CD14-positive monocyte (primary cell): ENCODE results near the gene OBSCN. TPM values are rescaled to one million over a fixed set of nuclear protein-coding genes. Genes with fewer than 3 reads are reported as not detected.
A peak's percentile ranks its signal among the peaks of the same experiment; 100 is the strongest.

ENCODE experiments used
- DNase-seq, 3 donors: peaks; one replicate each; pipeline ENCODE4 v3.0.0-alpha.2; 2011 to 2022
- H2AFZ ChIP-seq: 2 replicates; pipeline ENCODE4 v1.6.0; 2012; ENCODE audit warnings: mild to moderate bottlenecking, low read depth, low read length, inconsistent platforms; ENCODE audit not compliant: insufficient read depth, poor library complexity, severe bottlenecking
- H3K27ac ChIP-seq, 2 donors: 1 replicate in 1 of 2; 2 replicates in 1 of 2; pipeline ENCODE4 v1.5.1; 2012 to 2013; ENCODE audit warnings: low read length in 2 of 2, control low read depth in 1 of 2, inconsistent platforms in 1 of 2, low read depth in 1 of 2, mild to moderate bottlenecking in 1 of 2
- H3K27me3 ChIP-seq, 2 donors: one replicate each; pipeline versions ENCODE4 v1.6.0 to v1.6.1; 2011 to 2013; ENCODE audit warnings: low read length in 2 of 2; ENCODE audit not compliant: control insufficient read depth in 2 of 2, insufficient read depth in 2 of 2
- H3K36me3 ChIP-seq, 2 donors: replicated peaks in 1 of 2; 1 replicate in 1 of 2; 2 replicates in 1 of 2; pipeline versions ENCODE4 v1.5.1 to v1.6.1; 2012 to 2013; ENCODE audit warnings: low read length in 2 of 2, control low read depth in 1 of 2, inconsistent platforms in 1 of 2, mild to moderate bottlenecking in 1 of 2; ENCODE audit not compliant: insufficient read depth in 2 of 2, control insufficient read depth in 1 of 2
- H3K4me1 ChIP-seq, 2 donors: 1 replicate in 1 of 2; 2 replicates in 1 of 2; pipeline versions ENCODE4 v1.5.1 to v1.6.1; 2012 to 2013; ENCODE audit warnings: low read length in 2 of 2, control low read depth in 1 of 2, inconsistent platforms in 1 of 2, mild to moderate bottlenecking in 1 of 2, moderate library complexity in 1 of 2; ENCODE audit not compliant: insufficient read depth in 2 of 2, control insufficient read depth in 1 of 2
- H3K4me2 ChIP-seq: replicated peaks from 2 replicates; pipeline ENCODE3; 2012; ENCODE audit warnings: low read length, moderate library complexity, mild to moderate bottlenecking; ENCODE audit not compliant: poor library complexity, severe bottlenecking; ENCODE audit errors: extremely low read depth
- H3K4me3 ChIP-seq, 3 experiments: fragments of 200-600 bp in 1 of 3; sonication (generic) in 1 of 3; replicated peaks in 1 of 3; 1 replicate in 2 of 3; 2 replicates in 1 of 3; pipeline ENCODE4 v1.5.1; 2011 to 2013; ENCODE audit warnings: low read length in 3 of 3, mild to moderate bottlenecking in 3 of 3, control low read depth in 2 of 3, low read depth in 2 of 3, inconsistent platforms in 1 of 3, moderate library complexity in 1 of 3
- H3K79me2 ChIP-seq: 2 replicates; pipeline ENCODE4 v1.6.0; 2012; ENCODE audit warnings: mild to moderate bottlenecking, control low read depth, inconsistent platforms, low read length, moderate library complexity; ENCODE audit not compliant: insufficient read depth
- H3K9ac ChIP-seq: 2 replicates; pipeline ENCODE4 v1.6.0; 2017; ENCODE audit warnings: low read length, mild to moderate bottlenecking; ENCODE audit not compliant: insufficient read depth, poor library complexity, severe bottlenecking
- H3K9me3 ChIP-seq, 2 donors: replicated peaks in 1 of 2; 1 replicate in 1 of 2; 2 replicates in 1 of 2; pipeline versions ENCODE4 v1.5.1 to v1.6.1; 2012 to 2013; ENCODE audit warnings: low read length in 2 of 2, control low read depth in 1 of 2; ENCODE audit not compliant: control insufficient read depth in 1 of 2, insufficient read depth in 1 of 2
- H4K20me1 ChIP-seq: 2 replicates; pipeline ENCODE4 v1.6.0; 2012; ENCODE audit warnings: mild to moderate bottlenecking, low read length, control low read depth, moderate library complexity; ENCODE audit not compliant: insufficient read depth
- H3K27ac Mint-ChIP-seq, 7 donors: one replicate each; pipeline ENCODE4 v1.8.0; 2020; ENCODE audit warnings: mild to moderate bottlenecking in 7 of 7, mixed read lengths in 7 of 7, moderate library complexity in 6 of 7, inconsistent platforms in 2 of 7
- H3K27me3 Mint-ChIP-seq, 3 donors: one replicate each; pipeline ENCODE4 v1.8.0; 2021 to 2022; ENCODE audit warnings: low read depth in 3 of 3, mild to moderate bottlenecking in 3 of 3, mixed read lengths in 3 of 3, moderate library complexity in 3 of 3, inconsistent platforms in 1 of 3
- H3K36me3 Mint-ChIP-seq, 2 donors: one replicate each; pipeline ENCODE4 v1.8.0; 2020; ENCODE audit warnings: mixed read lengths in 2 of 2, inconsistent platforms in 1 of 2, mild to moderate bottlenecking in 1 of 2
- H3K4me1 Mint-ChIP-seq: one replicate; pipeline ENCODE4 v1.8.0; 2020; ENCODE audit warnings: mild to moderate bottlenecking, mixed read lengths
- H3K4me3 Mint-ChIP-seq, 2 donors: one replicate each; pipeline ENCODE4 v1.8.0; 2020; ENCODE audit warnings: mild to moderate bottlenecking in 2 of 2, mixed read lengths in 2 of 2, moderate library complexity in 1 of 2
- H3K9me3 Mint-ChIP-seq, 7 donors: one replicate each; pipeline ENCODE4 v1.8.0; 2020 to 2022; ENCODE audit warnings: mixed read lengths in 7 of 7, mild to moderate bottlenecking in 6 of 7, moderate library complexity in 6 of 7, inconsistent platforms in 2 of 7
- WGBS: methylation state at CpG from one replicate; pipeline ENCODE4 v1.1.5; 2013; ENCODE audit warnings: missing lambda C conversion rate; ENCODE audit not compliant: insufficient coverage; 5-methylcytosine and 5-hydroxymethylcytosine counted together
- intact Hi-C, 2 donors: fragments of 100-400 bp; cut with micrococcal nuclease; formaldehyde crosslinking; loops; one replicate each; pipeline versions ENCODE4 v1.15.0 to v1.15.1; 2023
- polyA plus RNA-seq, 3 donors: library from polyadenylated mRNA; depleted of rRNA in 1 of 3; unstranded in 2 of 3; stranded (reverse) in 1 of 3; fragments of 300-500 nt in 2 of 3; fragments of >200 nt in 1 of 3; fragmentation: Illumina TruSeq in 2 of 3; gene quantifications; 1 replicate in 2 of 3; 2 replicates in 1 of 3; pipeline ENCODE4 v1.2.3, GENCODE V29; 2012 to 2021
- TF ChIP-seq, protein P1 (sequence below): fragments of 200-600 bp; IDR thresholded peaks from one replicate; pipeline ENCODE4 v1.8.0; 2022; ENCODE audit warnings: antibody characterized with exemption, mild to moderate bottlenecking

OBSCN gene
- polyA plus RNA-seq, 3 donors: 0.57 to 1.5 (median 0.76) TPM

DNA sequence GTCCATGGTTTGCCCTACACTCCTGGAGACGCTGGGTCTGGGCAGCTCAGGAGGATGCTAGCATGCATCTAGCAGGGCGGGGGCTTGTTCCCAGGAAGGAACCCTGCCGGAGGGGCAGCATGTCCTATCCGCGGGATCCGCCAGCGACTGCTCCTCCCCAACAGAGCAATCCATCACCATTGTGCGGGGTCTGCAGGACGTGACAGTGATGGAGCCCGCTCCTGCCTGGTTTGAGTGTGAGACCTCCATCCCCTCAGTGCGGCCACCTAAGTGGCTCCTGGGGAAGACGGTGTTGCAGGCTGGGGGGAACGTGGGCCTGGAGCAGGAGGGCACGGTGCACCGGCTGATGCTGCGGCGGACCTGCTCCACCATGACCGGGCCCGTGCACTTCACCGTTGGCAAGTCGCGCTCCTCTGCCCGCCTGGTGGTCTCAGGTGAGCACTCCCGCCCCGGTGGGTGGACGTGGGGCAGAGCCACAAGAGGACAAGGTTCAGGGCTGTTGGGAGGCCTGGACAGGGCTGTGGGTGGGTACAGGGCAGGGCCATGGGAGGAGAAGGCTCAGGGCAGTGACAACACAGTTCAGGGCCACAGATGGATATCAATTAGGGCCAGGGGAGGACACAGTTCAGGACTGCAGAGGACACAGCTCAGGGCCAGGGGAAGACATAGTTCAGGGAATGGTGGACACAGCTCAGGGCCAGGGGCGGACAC is 71.3 kb downstream of the OBSCN start:
- H3K9ac ChIP-seq: no peak overlapping the region
- H3K4me1 Mint-ChIP-seq: peaks cover 14% of the 10 kb centered on the region
- 96% methylated on average over 26 of the region's 27 CpGs for WGBS
- H3K79me2 ChIP-seq: no peaks in the 10 kb centered on the region
- H3K4me3 Mint-ChIP-seq: no peak overlapping the region
- no peak overlapping the region for H2AFZ ChIP-seq
- H3K36me3 Mint-ChIP-seq: peaks cover 0 to 4% of the 10 kb centered on the region in 2 donors
- H3K27me3 ChIP-seq: no peaks in the 10 kb centered on the region
- H3K4me2 ChIP-seq: no peak overlapping the region
- H3K27me3 Mint-ChIP-seq: peaks cover 6 to 16% (median 10%) of the 10 kb centered on the region in 3 donors
- H3K36me3 ChIP-seq: no peaks in the 10 kb centered on the region
- peaks cover 11 to 22% of the 10 kb centered on the region in 2 donors for H3K4me1 ChIP-seq
- peak overlapping the region in 1 of 7 donors; percentile 46 for H3K27ac Mint-ChIP-seq
- H3K27ac ChIP-seq: no peak overlapping the region
- intact Hi-C loops: no loop called here
- DNase-seq: no peak
- H3K4me3 ChIP-seq: no peak overlapping the region
- TF ChIP-seq, protein P1, sequence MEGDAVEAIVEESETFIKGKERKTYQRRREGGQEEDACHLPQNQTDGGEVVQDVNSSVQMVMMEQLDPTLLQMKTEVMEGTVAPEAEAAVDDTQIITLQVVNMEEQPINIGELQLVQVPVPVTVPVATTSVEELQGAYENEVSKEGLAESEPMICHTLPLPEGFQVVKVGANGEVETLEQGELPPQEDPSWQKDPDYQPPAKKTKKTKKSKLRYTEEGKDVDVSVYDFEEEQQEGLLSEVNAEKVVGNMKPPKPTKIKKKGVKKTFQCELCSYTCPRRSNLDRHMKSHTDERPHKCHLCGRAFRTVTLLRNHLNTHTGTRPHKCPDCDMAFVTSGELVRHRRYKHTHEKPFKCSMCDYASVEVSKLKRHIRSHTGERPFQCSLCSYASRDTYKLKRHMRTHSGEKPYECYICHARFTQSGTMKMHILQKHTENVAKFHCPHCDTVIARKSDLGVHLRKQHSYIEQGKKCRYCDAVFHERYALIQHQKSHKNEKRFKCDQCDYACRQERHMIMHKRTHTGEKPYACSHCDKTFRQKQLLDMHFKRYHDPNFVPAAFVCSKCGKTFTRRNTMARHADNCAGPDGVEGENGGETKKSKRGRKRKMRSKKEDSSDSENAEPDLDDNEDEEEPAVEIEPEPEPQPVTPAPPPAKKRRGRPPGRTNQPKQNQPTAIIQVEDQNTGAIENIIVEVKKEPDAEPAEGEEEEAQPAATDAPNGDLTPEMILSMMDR: no peak
- no peaks in the 10 kb centered on the region for H4K20me1 ChIP-seq
- no peaks in the 10 kb centered on the region for H3K9me3 ChIP-seq
- peaks cover 0 to 7% (median 0%) of the 10 kb centered on the region in 7 donors for H3K9me3 Mint-ChIP-seq

DNA sequence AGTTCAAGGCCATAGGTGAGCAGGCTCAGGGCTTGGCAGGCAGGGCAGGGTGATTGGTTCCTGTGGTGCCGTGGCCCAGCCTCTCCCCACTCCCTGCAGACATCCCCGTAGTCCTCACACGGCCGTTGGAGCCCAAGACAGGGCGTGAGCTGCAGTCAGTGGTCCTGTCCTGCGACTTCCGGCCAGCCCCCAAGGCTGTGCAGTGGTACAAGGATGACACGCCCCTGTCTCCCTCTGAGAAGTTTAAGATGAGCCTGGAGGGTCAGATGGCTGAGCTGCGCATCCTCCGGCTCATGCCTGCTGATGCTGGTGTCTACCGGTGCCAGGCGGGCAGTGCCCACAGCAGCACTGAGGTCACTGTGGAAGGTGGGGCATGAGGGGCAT is 71.9 kb downstream of the OBSCN start:
- Mint-ChIP-seq H3K9me3 (peaks cover 0 to 5% (median 0%) of the 10 kb centered on the region in 7 donors), H3K4me1 (peaks cover 10% of the 10 kb centered on the region), H3K27me3 (peaks cover 1 to 11% (median 5%) of the 10 kb centered on the region in 3 donors), H3K36me3 (no peaks in the 10 kb centered on the region), H3K4me3 (no peak overlapping the region), H3K27ac (no peak overlapping the region)
- H3K9me3 ChIP-seq: no peaks in the 10 kb centered on the region
- TF ChIP-seq, protein P1: no peak
- peaks cover 11 to 20% of the 10 kb centered on the region in 2 donors for H3K4me1 ChIP-seq
- intact Hi-C loops: no loop called here
- H3K4me3 ChIP-seq: no peak overlapping the region
- no peak overlapping the region for H3K27ac ChIP-seq
- H3K79me2 ChIP-seq: no peaks in the 10 kb centered on the region
- H3K27me3 ChIP-seq: no peaks in the 10 kb centered on the region
- DNase-seq: no peak
- no peaks in the 10 kb centered on the region for H4K20me1 ChIP-seq
- no peaks in the 10 kb centered on the region for H3K36me3 ChIP-seq
- no peak overlapping the region for H2AFZ ChIP-seq
- H3K9ac ChIP-seq: no peak overlapping the region
- H3K4me2 ChIP-seq: no peak overlapping the region
- 95% methylated on average over 10 of the region's 12 CpGs for WGBS
